K562 (cell line): Measurements from ENCODE around the gene CD72. TPM values are rescaled to one million over a fixed set of nuclear protein-coding genes. Genes with fewer than 3 reads are reported as not detected.

Experiments
- ATAC-seq: fragments of 200-7000 bp; cut with Tn5 transposase; 3 replicates; pipeline ENCODE4 v1.9.1; 2020; ENCODE audit warnings: moderate library complexity
- BruUV-seq: library from RNA; stranded (reverse); fragments of 400-500 nt; replicated peaks from 2 replicates; lab custom pipeline; 2021; lab: Mats Ljungman, UMichigan
- CTCF ChIA-PET: fragments of 300-600 bp; formaldehyde crosslinking; extraction: SDS; loops from one replicate; lab custom pipeline; 2021; ENCODE audit warnings: low intra/inter-chr PET ratio; lab: Yijun Ruan, JAX
- POLR2A ChIA-PET: fragments of 300-600, 350-650 bp; sonication (Branson Sonifier 250); formaldehyde crosslinking; extraction: SDS; loops from one replicate; lab custom pipeline; 2021; ENCODE audit warnings: antibody characterized with exemption, inconsistent platforms; lab: Yijun Ruan, JAX
- DNase-seq, 4 experiments: peaks; one replicate each; pipeline versions ENCODE4 v3.0.0 to v3.0.0-alpha.2; 2011 to 2018; ENCODE audit warnings: low spot score in 3 of 4, mixed read lengths in 3 of 4; ENCODE audit errors: extremely low read depth in 1 of 4
- FAIRE-seq: peaks from 2 replicates; lab custom pipeline; 2011; peaks lifted over from hg19 to GRCh38; lab: Jason Lieb, UNC
- H2AFZ ChIP-seq: 2 replicates; pipeline ENCODE4 v1.6.0; 2011; ENCODE audit warnings: low read depth, low read length, control low read depth, inconsistent platforms
- H3K27ac ChIP-seq: fragments of 200-600 bp; 3 replicates; pipeline ENCODE4 v1.8.0; 2011; ENCODE audit warnings: low read depth, mild to moderate bottlenecking, control low read depth, inconsistent platforms, low read length, moderate library complexity, mixed read lengths; ENCODE audit errors: extremely low read depth
- H3K27me3 ChIP-seq, 2 experiments: fragments of 300-600 bp in 1 of 2; 2 replicates in 1 of 2; 3 replicates in 1 of 2; pipeline versions ENCODE4 v1.6.0 to v1.8.0; 2011; ENCODE audit warnings: inconsistent platforms in 2 of 2, low read length in 2 of 2, mild to moderate bottlenecking in 1 of 2, mixed read lengths in 1 of 2, moderate library complexity in 1 of 2; ENCODE audit not compliant: control insufficient read depth in 2 of 2, insufficient read depth in 2 of 2
- H3K36me3 ChIP-seq: fragments of 300-600 bp; 3 replicates; pipeline ENCODE4 v1.8.0; 2011; ENCODE audit warnings: mild to moderate bottlenecking, low read length, inconsistent platforms; ENCODE audit not compliant: control insufficient read depth, insufficient read depth
- H3K4me1 ChIP-seq, 2 experiments: fragments of 200-600 bp in 1 of 2; replicated peaks in 1 of 2; 2 replicates in 1 of 2; 3 replicates in 1 of 2; pipeline versions ENCODE4 v1.5.1 to v1.8.0; 2011; ENCODE audit warnings: inconsistent platforms in 2 of 2, low read length in 2 of 2, mild to moderate bottlenecking in 1 of 2, mixed read lengths in 1 of 2, moderate library complexity in 1 of 2; ENCODE audit not compliant: control insufficient read depth in 2 of 2, insufficient read depth in 2 of 2
- H3K4me2 ChIP-seq: 2 replicates; pipeline ENCODE4 v1.6.1; 2011; ENCODE audit warnings: low read length, control low read depth, inconsistent platforms, mixed read lengths; ENCODE audit not compliant: insufficient read depth
- H3K4me3 ChIP-seq: fragments of 200-600 bp; sonication (generic), shearing (Covaris generic); 2 replicates; pipeline ENCODE4 v1.5.1; 2016; ENCODE audit warnings: control low read depth, inconsistent platforms
- H3K79me2 ChIP-seq: fragments of 200-600 bp; 3 replicates; pipeline ENCODE4 v1.8.0; 2011; ENCODE audit warnings: low read length, inconsistent platforms; ENCODE audit not compliant: control insufficient read depth, insufficient read depth
- H3K9ac ChIP-seq, 2 experiments: 2 replicates each; pipeline versions ENCODE4 v1.6.0 to v1.6.1; 2011; ENCODE audit warnings: low read depth in 2 of 2, low read length in 2 of 2, control low read depth in 1 of 2, inconsistent platforms in 1 of 2, mild to moderate bottlenecking in 1 of 2, mixed read lengths in 1 of 2; ENCODE audit not compliant: insufficient read depth in 1 of 2
- H3K9me1 ChIP-seq: one replicate; pipeline ENCODE4 v1.6.0; 2011; ENCODE audit warnings: inconsistent platforms, mild to moderate bottlenecking, low read length, moderate library complexity; ENCODE audit not compliant: control insufficient read depth, insufficient read depth
- H3K9me3 ChIP-seq: replicated peaks from 2 replicates; pipeline ENCODE4 v1.5.1; 2011; ENCODE audit warnings: low read depth, low read length, inconsistent platforms; ENCODE audit not compliant: control insufficient read depth, insufficient read depth
- H4K20me1 ChIP-seq: replicated peaks from 2 replicates; pipeline ENCODE4 v1.6.1; 2011; ENCODE audit warnings: low read length, inconsistent platforms, mixed read lengths; ENCODE audit not compliant: control insufficient read depth, insufficient read depth
- WGBS: fragments of 100-300 bp; shearing (Covaris generic); methylation state at CpG from one replicate; pipeline ENCODE4 v1.1.6; 2016; ENCODE audit warnings: low coverage, mixed read lengths; ENCODE audit not compliant: insufficient coverage; ENCODE audit errors: missing lambda C conversion rate; 5-methylcytosine and 5-hydroxymethylcytosine counted together
- in situ Hi-C: fragments of 300-500 bp; cut with MboI; formaldehyde crosslinking; loops from 4 replicates; pipeline ENCODE4 v1.15.0; 2018; ENCODE audit warnings: inconsistent platforms, mixed read lengths
- intact Hi-C: fragments of 100-400 bp; cut with micrococcal nuclease; formaldehyde crosslinking; loops from 2 replicates; pipeline ENCODE4 v1.14.2; 2022
- polyA plus RNA-seq, 8 experiments: library from polyadenylated mRNA; depleted of rRNA in 4 of 8; stranded (reverse) in 5 of 8; unstranded in 3 of 8; fragments of >200 nt; fragmentation: Nextera tagmentation in 2 of 8; fragmentation: Illumina TruSeq in 1 of 8; extraction: Ambion mirVana in 2 of 8; extraction: Trizol in 1 of 8; gene quantifications; 2 replicates each; pipeline versions ENCODE4 v1.2.1 to v1.2.3, GENCODE V29; 2011 to 2014; ENCODE audit warnings: inconsistent platforms in 1 of 8, missing spikeins in 1 of 8
- total RNA-seq, 7 experiments: library from RNA; depleted of rRNA in 6 of 7; stranded (reverse); fragments of >200 nt in 6 of 7; fragmentation: Illumina TruSeq in 2 of 7; extraction: Trizol in 2 of 7; gene quantifications; 2 replicates each; pipeline versions ENCODE4 v1.2.1 to v1.2.3, GENCODE V29; 2011 to 2021; ENCODE audit warnings: low replicate concordance in 1 of 7
- TF ChIP-seq, protein P1 (sequence below): fragments of 250-450 bp; sonication (Bioruptor Pico); IDR thresholded peaks from 2 replicates; pipeline ENCODE4 v1.8.0; 2021; ENCODE audit warnings: borderline replicate concordance, mild to moderate bottlenecking, moderate library complexity; ENCODE audit not compliant: poor library complexity, severe bottlenecking
- TF ChIP-seq, protein P2 (sequence below): sonication (generic); formaldehyde crosslinking; IDR thresholded peaks from 2 replicates; pipeline ENCODE4 v1.8.1; 2023; ENCODE audit warnings: missing genetic modification reagents, mild to moderate bottlenecking, borderline replicate concordance

The CD72 gene
- total and polyA plus RNA-seq, 9 of the 15 experiments (the other 6 are each of a cell fraction or from before 2014, with no cell fraction given): 0.11 to 0.78 (median 0.27) TPM; not detected in 1

- no peak for FAIRE-seq
- in situ Hi-C loops (no loop called here), intact Hi-C loops (no loop called here)
- Histone ChIP-seq H3K79me2 (no peaks in the 10 kb centered on the region), H3K36me3 (no peaks in the 10 kb centered on the region), H3K9ac (peak overlapping the region in 1 of 2 experiments; percentile 83; a peak in 1 of 4 replicates)
- no peak for DNase-seq
- TF ChIP-seq, protein P1, sequence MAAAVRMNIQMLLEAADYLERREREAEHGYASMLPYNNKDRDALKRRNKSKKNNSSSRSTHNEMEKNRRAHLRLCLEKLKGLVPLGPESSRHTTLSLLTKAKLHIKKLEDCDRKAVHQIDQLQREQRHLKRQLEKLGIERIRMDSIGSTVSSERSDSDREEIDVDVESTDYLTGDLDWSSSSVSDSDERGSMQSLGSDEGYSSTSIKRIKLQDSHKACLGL (CRISPR knock-in tag): no peak
- TF ChIP-seq, protein P2, sequence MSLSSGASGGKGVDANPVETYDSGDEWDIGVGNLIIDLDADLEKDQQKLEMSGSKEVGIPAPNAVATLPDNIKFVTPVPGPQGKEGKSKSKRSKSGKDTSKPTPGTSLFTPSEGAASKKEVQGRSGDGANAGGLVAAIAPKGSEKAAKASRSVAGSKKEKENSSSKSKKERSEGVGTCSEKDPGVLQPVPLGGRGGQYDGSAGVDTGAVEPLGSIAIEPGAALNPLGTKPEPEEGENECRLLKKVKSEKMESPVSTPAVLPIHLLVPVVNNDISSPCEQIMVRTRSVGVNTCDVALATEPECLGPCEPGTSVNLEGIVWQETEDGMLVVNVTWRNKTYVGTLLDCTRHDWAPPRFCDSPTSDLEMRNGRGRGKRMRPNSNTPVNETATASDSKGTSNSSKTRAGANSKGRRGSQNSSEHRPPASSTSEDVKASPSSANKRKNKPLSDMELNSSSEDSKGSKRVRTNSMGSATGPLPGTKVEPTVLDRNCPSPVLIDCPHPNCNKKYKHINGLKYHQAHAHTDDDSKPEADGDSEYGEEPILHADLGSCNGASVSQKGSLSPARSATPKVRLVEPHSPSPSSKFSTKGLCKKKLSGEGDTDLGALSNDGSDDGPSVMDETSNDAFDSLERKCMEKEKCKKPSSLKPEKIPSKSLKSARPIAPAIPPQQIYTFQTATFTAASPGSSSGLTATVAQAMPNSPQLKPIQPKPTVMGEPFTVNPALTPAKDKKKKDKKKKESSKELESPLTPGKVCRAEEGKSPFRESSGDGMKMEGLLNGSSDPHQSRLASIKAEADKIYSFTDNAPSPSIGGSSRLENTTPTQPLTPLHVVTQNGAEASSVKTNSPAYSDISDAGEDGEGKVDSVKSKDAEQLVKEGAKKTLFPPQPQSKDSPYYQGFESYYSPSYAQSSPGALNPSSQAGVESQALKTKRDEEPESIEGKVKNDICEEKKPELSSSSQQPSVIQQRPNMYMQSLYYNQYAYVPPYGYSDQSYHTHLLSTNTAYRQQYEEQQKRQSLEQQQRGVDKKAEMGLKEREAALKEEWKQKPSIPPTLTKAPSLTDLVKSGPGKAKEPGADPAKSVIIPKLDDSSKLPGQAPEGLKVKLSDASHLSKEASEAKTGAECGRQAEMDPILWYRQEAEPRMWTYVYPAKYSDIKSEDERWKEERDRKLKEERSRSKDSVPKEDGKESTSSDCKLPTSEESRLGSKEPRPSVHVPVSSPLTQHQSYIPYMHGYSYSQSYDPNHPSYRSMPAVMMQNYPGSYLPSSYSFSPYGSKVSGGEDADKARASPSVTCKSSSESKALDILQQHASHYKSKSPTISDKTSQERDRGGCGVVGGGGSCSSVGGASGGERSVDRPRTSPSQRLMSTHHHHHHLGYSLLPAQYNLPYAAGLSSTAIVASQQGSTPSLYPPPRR (CRISPR knock-in tag): no peak
- TF ChIP-seq, all 486 proteins: peak for 0
- no TSS peak for BruUV-seq
- Histone ChIP-seq H3K4me1 (peaks cover 5 to 24% of the 10 kb centered on the region in 2 experiments; a peak in 3 of 5 replicates), H2AFZ (peak overlapping the region; percentile 78; the same call in 1 of the 2 replicates), H3K27me3 (peaks cover 3 to 27% of the 10 kb centered on the region in 2 experiments; a peak in 3 of 5 replicates), H4K20me1 (no peaks in the 10 kb centered on the region), H3K9me1 (no peaks in the 10 kb centered on the region), H3K4me2 (peak overlapping the region; percentile 62; the same call in 1 of the 2 replicates), H3K4me3 (no peak overlapping the region), H3K27ac (no peak overlapping the region), H3K9me3 (no peaks in the 10 kb centered on the region)
- WGBS: no CpG with 5 or more reads among the region's 8 CpGs
- POLR2A ChIA-PET: interaction anchor here (0.6 kb wide), 2 partner anchors 122 to 456 kb away, joined by 3 read pairs; partner anchors contain the start of gene UNC13B
- ATAC-seq: no peak
- CTCF ChIA-PET: no interaction called here
Observed at GRCh38 chr9:35617548-35617947, 665 bp downstream of the CD72 start.
